ENCODE results near the gene RRP1B.

Gene RRP1B

DNA sequence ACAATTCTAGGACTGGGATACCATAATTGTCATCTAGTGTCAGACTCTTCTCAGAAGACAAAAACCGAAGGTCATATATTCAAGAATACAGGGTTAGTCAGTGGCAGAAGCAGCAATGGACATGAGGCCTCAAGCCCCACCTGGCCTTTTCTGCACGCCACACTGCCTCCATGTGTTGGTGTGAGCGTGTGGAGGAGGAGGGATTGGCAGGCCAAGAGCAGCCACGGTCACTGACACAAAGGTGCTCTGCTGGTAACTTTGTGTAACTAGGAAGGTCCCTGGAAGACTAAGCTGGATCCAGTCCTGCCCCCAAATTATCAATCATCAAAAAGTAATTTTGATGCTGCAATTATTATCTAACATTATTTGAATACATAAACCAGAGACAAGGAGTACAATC lies 35.0 kb upstream of the RRP1B start:
- H3K4me3 ChIP-seq (ENCODE audit: low read length): no peak overlapping the region
- H2BK15ac ChIP-seq (replicated peaks; ENCODE audit: low read depth): no peak overlapping the region
- H4K8ac ChIP-seq (ENCODE audit: low read depth, low read length): no peak overlapping the region
- H2AK5ac ChIP-seq (ENCODE audit: low read length): no peak overlapping the region
- no peaks in the 10 kb centered on the region for H3K79me2 ChIP-seq (ENCODE audit: control insufficient read depth, insufficient read depth, low read length)
- H3K56ac ChIP-seq (ENCODE audit: low read length): no peak overlapping the region
- peaks cover 3% of the 10 kb centered on the region for H3K4me1 ChIP-seq (ENCODE audit: control insufficient read depth, low read depth, low read length)
- no peak overlapping the region for H2BK120ac ChIP-seq (ENCODE audit: low read depth, low read length)
- H3K9ac ChIP-seq (ENCODE audit: low read length): no peak overlapping the region
- H3K4me2 ChIP-seq (ENCODE audit: low read length): no peak overlapping the region
- no peaks in the 10 kb centered on the region for H3K27me3 ChIP-seq (ENCODE audit: insufficient read depth, low read length, poor library complexity)
- H3K36me3 ChIP-seq (ENCODE audit: control insufficient read depth, insufficient read depth, low read length): no peaks in the 10 kb centered on the region
- no peak overlapping the region for H3K27ac ChIP-seq (ENCODE audit: low read depth, low read length)
- peak; percentile 38 for DNase-seq
- no peak overlapping the region for H2BK5ac ChIP-seq (ENCODE audit: low read length)
- H3K4ac ChIP-seq (ENCODE audit: low read depth, low read length): peak overlapping the region; percentile 12
- no peak overlapping the region for H4K5ac ChIP-seq (ENCODE audit: low read length)
- WGBS (ENCODE audit: extremely low coverage, insufficient coverage, low lambda C conversion rate): no CpG with 5 or more reads among the region's 4 CpGs
- no peak overlapping the region for H3K18ac ChIP-seq (ENCODE audit: low read length)
- H3K23ac ChIP-seq (ENCODE audit: low read length): no peak overlapping the region
- H3K79me1 ChIP-seq (ENCODE audit: low read length): no peaks in the 10 kb centered on the region

DNA sequence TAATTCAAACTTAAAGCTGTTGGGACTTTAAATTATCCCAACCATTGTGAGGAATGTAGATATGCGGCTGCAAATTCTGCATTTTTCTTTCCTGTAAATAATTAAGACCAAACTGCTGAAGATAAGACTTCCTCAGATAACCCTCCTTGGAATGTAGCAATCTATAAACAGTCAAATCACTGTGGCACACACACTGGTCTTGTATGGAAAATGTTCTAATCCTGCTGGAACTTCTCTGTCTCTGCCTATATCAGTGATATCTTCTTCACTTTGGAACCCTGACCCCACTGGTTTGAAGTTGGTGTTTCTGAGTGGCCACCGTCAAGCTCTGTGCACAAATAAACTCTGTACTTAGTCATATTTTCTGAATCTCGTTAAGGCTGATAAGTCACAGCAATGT lies 33.0 kb upstream of the RRP1B start:
- Histone ChIP-seq H3K79me1 (ENCODE audit: low read length) (no peaks in the 10 kb centered on the region), H2BK120ac (ENCODE audit: low read depth, low read length) (no peak overlapping the region), H2BK15ac (replicated peaks; ENCODE audit: low read depth) (no peak overlapping the region), H3K18ac (ENCODE audit: low read length) (no peak overlapping the region), H3K4me1 (ENCODE audit: control insufficient read depth, low read depth, low read length) (peaks cover 3% of the 10 kb centered on the region), H3K36me3 (ENCODE audit: control insufficient read depth, insufficient read depth, low read length) (no peaks in the 10 kb centered on the region), H3K27me3 (ENCODE audit: insufficient read depth, low read length, poor library complexity) (no peaks in the 10 kb centered on the region), H3K56ac (ENCODE audit: low read length) (no peak overlapping the region), H3K27ac (ENCODE audit: low read depth, low read length) (no peak overlapping the region), H3K4me2 (ENCODE audit: low read length) (no peak overlapping the region), H3K9ac (ENCODE audit: low read length) (no peak overlapping the region), H2BK5ac (ENCODE audit: low read length) (no peak overlapping the region), H3K23ac (ENCODE audit: low read length) (no peak overlapping the region), H2AK5ac (ENCODE audit: low read length) (no peak overlapping the region), H4K5ac (ENCODE audit: low read length) (no peak overlapping the region), H3K4me3 (ENCODE audit: low read length) (no peak overlapping the region), H3K4ac (ENCODE audit: low read depth, low read length) (no peak overlapping the region), H3K79me2 (ENCODE audit: control insufficient read depth, insufficient read depth, low read length) (no peaks in the 10 kb centered on the region), H4K8ac (ENCODE audit: low read depth, low read length) (no peak overlapping the region)
- DNase-seq: peak; percentile 76
- no CpG with 5 or more reads among the region's 3 CpGs for WGBS (ENCODE audit: extremely low coverage, insufficient coverage, low lambda C conversion rate)

DNA sequence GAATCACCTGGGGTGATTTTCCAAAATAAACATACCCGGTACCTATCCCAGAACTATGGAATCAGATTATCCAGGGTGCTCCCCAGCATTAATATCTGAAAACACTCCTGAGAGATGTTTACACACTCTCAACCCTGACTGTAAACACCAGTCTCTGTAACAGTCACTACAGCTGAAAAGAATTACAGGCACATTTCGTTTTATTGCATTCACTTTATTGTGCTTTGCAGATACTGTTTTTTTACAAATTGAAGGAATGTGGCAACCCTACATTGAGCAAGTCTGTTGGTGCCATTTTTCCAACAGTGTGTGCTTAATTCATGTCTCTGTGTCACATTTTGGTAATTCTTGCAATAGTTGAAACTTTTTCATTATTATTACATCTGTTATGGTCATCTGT lies 31.8 kb upstream of the RRP1B start:
- DNase-seq: no peak
- Histone ChIP-seq H3K18ac (ENCODE audit: low read length) (no peak overlapping the region), H3K27me3 (ENCODE audit: insufficient read depth, low read length, poor library complexity) (no peaks in the 10 kb centered on the region), H3K4ac (ENCODE audit: low read depth, low read length) (no peak overlapping the region), H3K79me2 (ENCODE audit: control insufficient read depth, insufficient read depth, low read length) (no peaks in the 10 kb centered on the region), H3K9ac (ENCODE audit: low read length) (no peak overlapping the region), H2BK5ac (ENCODE audit: low read length) (no peak overlapping the region), H3K4me3 (ENCODE audit: low read length) (no peak overlapping the region), H3K23ac (ENCODE audit: low read length) (no peak overlapping the region), H3K56ac (ENCODE audit: low read length) (no peak overlapping the region), H4K5ac (ENCODE audit: low read length) (no peak overlapping the region), H2BK15ac (replicated peaks; ENCODE audit: low read depth) (no peak overlapping the region), H3K4me1 (ENCODE audit: control insufficient read depth, low read depth, low read length) (peaks cover 3% of the 10 kb centered on the region), H4K8ac (ENCODE audit: low read depth, low read length) (no peak overlapping the region), H3K36me3 (ENCODE audit: control insufficient read depth, insufficient read depth, low read length) (no peaks in the 10 kb centered on the region), H3K79me1 (ENCODE audit: low read length) (no peaks in the 10 kb centered on the region), H2AK5ac (ENCODE audit: low read length) (no peak overlapping the region), H3K4me2 (ENCODE audit: low read length) (no peak overlapping the region), H2BK120ac (ENCODE audit: low read depth, low read length) (no peak overlapping the region), H3K27ac (ENCODE audit: low read depth, low read length) (no peak overlapping the region)
- no CpG with 5 or more reads among the region's 2 CpGs for WGBS (ENCODE audit: extremely low coverage, insufficient coverage, low lambda C conversion rate)

DNA sequence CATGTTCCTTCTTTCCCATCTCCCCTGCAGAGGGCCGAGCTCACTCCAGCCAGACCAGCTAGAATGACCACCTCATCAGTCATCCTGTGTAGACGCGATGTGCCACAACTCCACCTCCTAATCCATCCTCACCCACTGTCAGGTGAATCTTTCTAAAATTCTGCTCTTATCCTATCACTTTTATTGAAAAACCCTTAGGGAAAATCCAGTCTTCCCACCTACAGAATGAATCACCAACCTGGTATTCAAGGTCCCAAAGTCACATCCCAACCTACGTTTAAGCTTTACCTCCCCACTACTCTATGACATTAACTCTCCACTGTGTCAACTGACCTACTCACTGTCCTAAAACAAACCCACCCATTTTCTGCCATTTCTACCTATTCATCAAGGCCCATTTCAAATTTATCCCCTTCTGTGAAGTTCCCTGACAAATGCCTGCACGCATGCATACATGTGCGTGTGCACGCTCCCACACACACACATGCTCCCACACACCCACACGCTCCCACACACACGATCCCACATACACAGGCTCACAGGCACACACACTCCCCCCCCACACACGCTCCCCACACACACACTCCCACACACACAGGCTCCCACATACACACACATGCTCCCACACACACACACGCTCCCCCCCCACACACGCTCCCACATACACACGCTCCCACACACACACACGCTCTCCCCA lies 27.8 kb upstream of the RRP1B start:
- Histone ChIP-seq H3K18ac (ENCODE audit: low read length) (no peak overlapping the region), H2BK120ac (ENCODE audit: low read depth, low read length) (no peak overlapping the region), H3K4me2 (ENCODE audit: low read length) (no peak overlapping the region), H3K27ac (ENCODE audit: low read depth, low read length) (no peak overlapping the region), H4K5ac (ENCODE audit: low read length) (no peak overlapping the region), H2AK5ac (ENCODE audit: low read length) (no peak overlapping the region), H2BK5ac (ENCODE audit: low read length) (no peak overlapping the region), H4K8ac (ENCODE audit: low read depth, low read length) (no peak overlapping the region), H3K79me1 (ENCODE audit: low read length) (no peaks in the 10 kb centered on the region), H3K4me3 (ENCODE audit: low read length) (no peak overlapping the region), H3K36me3 (ENCODE audit: control insufficient read depth, insufficient read depth, low read length) (no peaks in the 10 kb centered on the region), H3K79me2 (ENCODE audit: control insufficient read depth, insufficient read depth, low read length) (no peaks in the 10 kb centered on the region), H3K23ac (ENCODE audit: low read length) (no peak overlapping the region), H3K56ac (ENCODE audit: low read length) (no peak overlapping the region), H3K4me1 (ENCODE audit: control insufficient read depth, low read depth, low read length) (peaks cover under 1% of the 10 kb centered on the region), H2BK15ac (replicated peaks; ENCODE audit: low read depth) (no peak overlapping the region), H3K9ac (ENCODE audit: low read length) (no peak overlapping the region), H3K4ac (ENCODE audit: low read depth, low read length) (no peak overlapping the region), H3K27me3 (ENCODE audit: insufficient read depth, low read length, poor library complexity) (no peaks in the 10 kb centered on the region)
- no CpG with 5 or more reads among the region's 14 CpGs for WGBS (ENCODE audit: extremely low coverage, insufficient coverage, low lambda C conversion rate)
- no peak for DNase-seq

DNA sequence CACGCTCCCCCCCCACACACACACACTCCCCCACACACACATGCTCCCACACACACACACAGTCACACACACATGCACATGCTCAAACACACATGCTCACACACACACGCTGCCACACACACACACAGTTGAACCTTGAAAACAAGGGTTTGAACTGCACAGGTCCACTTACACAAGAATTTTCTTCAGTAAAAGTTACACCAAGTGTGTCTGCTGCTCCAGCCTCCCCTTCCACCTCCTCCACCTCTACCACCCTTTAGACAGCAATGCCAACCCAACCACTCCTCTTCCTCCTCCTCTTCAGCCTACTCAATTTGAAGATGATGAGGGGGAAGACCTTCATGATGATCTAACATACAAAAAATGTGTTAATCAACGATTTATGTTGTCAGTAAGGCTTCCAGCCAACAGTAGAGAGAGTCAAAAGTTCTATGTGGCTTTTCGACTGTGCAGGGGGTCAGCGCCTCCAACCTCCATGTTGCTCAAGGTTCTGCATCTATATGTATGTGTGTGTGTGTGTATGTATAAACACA lies 26.9 kb upstream of the RRP1B start:
- Histone ChIP-seq H3K36me3 (ENCODE audit: control insufficient read depth, insufficient read depth, low read length) (no peaks in the 10 kb centered on the region), H2BK120ac (ENCODE audit: low read depth, low read length) (no peak overlapping the region), H4K5ac (ENCODE audit: low read length) (no peak overlapping the region), H3K23ac (ENCODE audit: low read length) (no peak overlapping the region), H3K4me2 (ENCODE audit: low read length) (no peak overlapping the region), H3K56ac (ENCODE audit: low read length) (no peak overlapping the region), H2BK15ac (replicated peaks; ENCODE audit: low read depth) (no peak overlapping the region), H3K4me1 (ENCODE audit: control insufficient read depth, low read depth, low read length) (no peaks in the 10 kb centered on the region), H3K9ac (ENCODE audit: low read length) (no peak overlapping the region), H2AK5ac (ENCODE audit: low read length) (no peak overlapping the region), H3K79me2 (ENCODE audit: control insufficient read depth, insufficient read depth, low read length) (no peaks in the 10 kb centered on the region), H3K27ac (ENCODE audit: low read depth, low read length) (no peak overlapping the region), H3K27me3 (ENCODE audit: insufficient read depth, low read length, poor library complexity) (no peaks in the 10 kb centered on the region), H3K4me3 (ENCODE audit: low read length) (no peak overlapping the region), H3K18ac (ENCODE audit: low read length) (no peak overlapping the region), H2BK5ac (ENCODE audit: low read length) (no peak overlapping the region), H4K8ac (ENCODE audit: low read depth, low read length) (no peak overlapping the region), H3K4ac (ENCODE audit: low read depth, low read length) (no peak overlapping the region), H3K79me1 (ENCODE audit: low read length) (no peaks in the 10 kb centered on the region)
- no CpG with 5 or more reads among the region's 5 CpGs for WGBS (ENCODE audit: extremely low coverage, insufficient coverage, low lambda C conversion rate)
- DNase-seq: no peak

DNA sequence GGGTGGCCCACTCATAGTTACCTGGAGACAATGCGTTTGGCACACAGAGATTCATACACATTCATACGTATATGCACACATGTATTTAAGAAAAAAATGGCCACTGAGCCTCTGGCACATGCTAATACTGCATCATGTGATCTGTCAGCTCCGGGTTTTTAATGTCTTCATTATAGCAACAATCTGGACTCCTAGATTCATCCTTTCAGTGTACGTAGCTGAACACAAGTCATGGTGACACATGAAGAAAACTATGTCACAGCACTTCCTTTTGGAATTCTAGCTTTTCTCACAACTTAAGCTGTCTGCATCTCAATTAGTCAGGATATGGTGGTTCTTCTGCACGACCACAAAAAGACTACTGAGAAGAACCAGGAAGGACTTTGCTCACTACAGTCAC lies 24.7 kb upstream of the RRP1B start:
- Histone ChIP-seq H3K18ac (ENCODE audit: low read length) (no peak overlapping the region), H2AK5ac (ENCODE audit: low read length) (no peak overlapping the region), H3K23ac (ENCODE audit: low read length) (no peak overlapping the region), H3K27me3 (ENCODE audit: insufficient read depth, low read length, poor library complexity) (no peaks in the 10 kb centered on the region), H2BK15ac (replicated peaks; ENCODE audit: low read depth) (no peak overlapping the region), H3K27ac (ENCODE audit: low read depth, low read length) (no peak overlapping the region), H3K4me1 (ENCODE audit: control insufficient read depth, low read depth, low read length) (no peaks in the 10 kb centered on the region), H3K79me2 (ENCODE audit: control insufficient read depth, insufficient read depth, low read length) (no peaks in the 10 kb centered on the region), H3K9ac (ENCODE audit: low read length) (no peak overlapping the region), H4K5ac (ENCODE audit: low read length) (no peak overlapping the region), H3K4ac (ENCODE audit: low read depth, low read length) (no peak overlapping the region), H2BK5ac (ENCODE audit: low read length) (no peak overlapping the region), H3K36me3 (ENCODE audit: control insufficient read depth, insufficient read depth, low read length) (no peaks in the 10 kb centered on the region), H3K56ac (ENCODE audit: low read length) (no peak overlapping the region), H3K79me1 (ENCODE audit: low read length) (no peaks in the 10 kb centered on the region), H3K4me2 (ENCODE audit: low read length) (no peak overlapping the region), H3K4me3 (ENCODE audit: low read length) (no peak overlapping the region), H2BK120ac (ENCODE audit: low read depth, low read length) (no peak overlapping the region), H4K8ac (ENCODE audit: low read depth, low read length) (no peak overlapping the region)
- DNase-seq: no peak
- no CpG with 5 or more reads among the region's 5 CpGs for WGBS (ENCODE audit: extremely low coverage, insufficient coverage, low lambda C conversion rate)

Measured in mesendoderm (in vitro differentiated cells).